GM12878 (cell line): ENCODE results near the gene ZNF200. TPM values are rescaled to one million over a fixed set of nuclear protein-coding genes. Genes with fewer than 3 reads are reported as not detected.

ENCODE experiments used
- ATAC-seq: fragments of 200-7000 bp; cut with Tn5 transposase; 3 replicates; pipeline ENCODE4 v1.9.1; 2020; ENCODE audit warnings: mild to moderate bottlenecking, moderate library complexity
- BruUV-seq: library from RNA; stranded (reverse); fragments of 400-500 nt; replicated peaks from 2 replicates; lab custom pipeline; 2021; lab: Mats Ljungman, UMichigan
- CTCF ChIA-PET: fragments of 300-600 bp; sonication (Branson Sonifier 250); formaldehyde crosslinking; extraction: SDS; loops from one replicate; lab custom pipeline; 2021; ENCODE audit warnings: inconsistent platforms; lab: Yijun Ruan, JAX
- POLR2A ChIA-PET: fragments of 350-600 bp; formaldehyde crosslinking; extraction: SDS; loops from one replicate; lab custom pipeline; 2021; ENCODE audit warnings: inconsistent platforms; lab: Charles Lee
- RAD21 ChIA-PET: fragments of 300-600 bp; sonication (Branson Sonifier 250); formaldehyde crosslinking; loops from one replicate; lab custom pipeline; 2023; ENCODE audit warnings: antibody characterized with exemption; ENCODE audit not compliant: unreplicated experiment; lab: Charles Lee
- SMC1A ChIA-PET: fragments of 300-600 bp; sonication (Branson Sonifier 250); formaldehyde crosslinking; loops from one replicate; lab custom pipeline; 2023; ENCODE audit not compliant: unreplicated experiment, uncharacterized antibody; lab: Charles Lee
- DNase-seq: peaks from one replicate; pipeline ENCODE4 v3.0.0-alpha.2; 2011; ENCODE audit warnings: low read depth, low spot score
- FAIRE-seq: peaks from 3 replicates; lab custom pipeline; 2011; peaks lifted over from hg19 to GRCh38; lab: Jason Lieb, UNC
- H2AFZ ChIP-seq: 2 replicates; pipeline ENCODE4 v1.6.0; 2011; ENCODE audit warnings: low read depth, low read length, control low read depth; ENCODE audit not compliant: control insufficient read depth
- H3K27ac ChIP-seq: 2 replicates; pipeline ENCODE4 v1.5.1; 2011; ENCODE audit warnings: control low read depth; ENCODE audit not compliant: control insufficient read depth, insufficient read depth
- H3K27me3 ChIP-seq, 2 experiments: replicated peaks in 1 of 2; 2 replicates each; pipeline versions ENCODE4 v1.6.0 to v1.6.1; 2011; ENCODE audit warnings: low read length in 1 of 2; ENCODE audit not compliant: control insufficient read depth in 2 of 2, insufficient read depth in 2 of 2
- H3K36me3 ChIP-seq, 2 experiments: 2 replicates each; pipeline ENCODE4 v1.5.1; 2011; ENCODE audit warnings: low read length in 1 of 2; ENCODE audit not compliant: control insufficient read depth in 2 of 2, insufficient read depth in 2 of 2
- H3K4me1 ChIP-seq: 2 replicates; pipeline ENCODE4 v1.6.1; 2011; ENCODE audit warnings: mild to moderate bottlenecking, low read length, moderate library complexity, mixed read lengths; ENCODE audit not compliant: control insufficient read depth, insufficient read depth
- H3K4me2 ChIP-seq: 2 replicates; pipeline ENCODE4 v1.6.0; 2011; ENCODE audit warnings: control low read depth; ENCODE audit not compliant: control insufficient read depth, insufficient read depth
- H3K4me3 ChIP-seq: fragments of 200-600 bp; sonication (generic); 2 replicates; pipeline ENCODE4 v1.5.1; 2016
- H3K79me2 ChIP-seq: 2 replicates; pipeline ENCODE4 v1.6.0; 2011; ENCODE audit warnings: low read length; ENCODE audit not compliant: control insufficient read depth, insufficient read depth
- H3K9ac ChIP-seq: 2 replicates; pipeline ENCODE4 v1.8.0; 2011; ENCODE audit warnings: low read length, control low read depth, mixed read lengths; ENCODE audit not compliant: control insufficient read depth, insufficient read depth
- H3K9me3 ChIP-seq: replicated peaks from 3 replicates; pipeline ENCODE4 v1.5.1; 2011; ENCODE audit warnings: mild to moderate bottlenecking, low read length; ENCODE audit not compliant: control insufficient read depth, insufficient read depth
- H4K20me1 ChIP-seq: 2 replicates; pipeline ENCODE4 v1.6.0; 2011; ENCODE audit not compliant: control insufficient read depth, insufficient read depth
- BMI1 ChIP-seq: fragments of 450-650 bp; IDR thresholded peaks from 2 replicates; pipeline ENCODE4 v1.6.1; 2016; ENCODE audit warnings: mild to moderate bottlenecking, moderate library complexity, borderline replicate concordance
- IKZF2 ChIP-seq, 2 experiments: fragments of 450-650 bp; IDR thresholded peaks; 2 replicates each; pipeline ENCODE4 v1.6.1; 2017; ENCODE audit warnings: mild to moderate bottlenecking in 2 of 2, moderate library complexity in 2 of 2
- LARP7 ChIP-seq: fragments of 450-650 bp; IDR thresholded peaks from 2 replicates; pipeline ENCODE4 v1.6.1; 2017; ENCODE audit warnings: mild to moderate bottlenecking
- MAX ChIP-seq: IDR thresholded peaks from 2 replicates; pipeline ENCODE4 v1.6.1; 2012; ENCODE audit warnings: low read depth, low read length, improper control_type of control experiment
- SMAD5 ChIP-seq: IDR thresholded peaks from 2 replicates; pipeline ENCODE4 v1.6.1; 2016; ENCODE audit warnings: antibody characterized with exemption, low read depth
- STAT1 ChIP-seq: fragments of 450-650 bp; conservative IDR thresholded peaks from 2 replicates; pipeline ENCODE4 v1.6.1; 2014; ENCODE audit warnings: antibody characterized with exemption, mild to moderate bottlenecking
- WRNIP1 ChIP-seq: IDR thresholded peaks from 2 replicates; pipeline ENCODE4 v1.6.1; 2011; ENCODE audit warnings: low read depth, low read length, improper control_type of control experiment, borderline replicate concordance
- ZNF622 ChIP-seq: fragments of 450-650 bp; IDR thresholded peaks from 2 replicates; pipeline ENCODE4 v1.6.1; 2017; ENCODE audit warnings: mild to moderate bottlenecking, inconsistent platforms
- ZZZ3 ChIP-seq: IDR thresholded peaks from 2 replicates; pipeline ENCODE4 v1.6.1; 2011; ENCODE audit warnings: low read depth; ENCODE audit not compliant: control insufficient read depth, insufficient read length
- WGBS: methylation state at CpG from one replicate; pipeline ENCODE4 v1.1.6; 2016; ENCODE audit warnings: low lambda C conversion rate; ENCODE audit not compliant: insufficient replicate concordance, insufficient coverage; ENCODE audit errors: missing lambda C conversion rate; 5-methylcytosine and 5-hydroxymethylcytosine counted together
- in situ Hi-C: fragments of 300-500 bp; cut with MboI; formaldehyde crosslinking; loops from 9 replicates; pipeline ENCODE4 v1.14.3; 2018; ENCODE audit warnings: mixed read lengths
- intact Hi-C: fragments of 100-400 bp; cut with micrococcal nuclease; formaldehyde crosslinking; loops from one replicate; pipeline ENCODE4 v1.14.2; 2022; ENCODE audit not compliant: unreplicated experiment
- polyA plus RNA-seq, 11 experiments: library from polyadenylated mRNA; depleted of rRNA in 4 of 11; unstranded in 6 of 11; stranded (reverse) in 5 of 11; fragments of >200 nt; fragmentation: Nextera tagmentation in 4 of 11; fragmentation: Illumina TruSeq in 1 of 11; extraction: Ambion mirVana in 4 of 11; extraction: Trizol in 1 of 11; gene quantifications; 1 replicate in 1 of 11; 2 replicates in 10 of 11; pipeline versions ENCODE4 v1.2.1 to v1.2.3, GENCODE V29; 2011 to 2016; ENCODE audit warnings: inconsistent platforms in 2 of 11, missing spikeins in 2 of 11, low read depth in 1 of 11
- total RNA-seq, 4 experiments: library from RNA; depleted of rRNA in 3 of 4; stranded (reverse); fragments of >200 nt in 3 of 4; fragmentation: Illumina TruSeq in 1 of 4; extraction: Trizol in 1 of 4; gene quantifications; 2 replicates each; pipeline versions ENCODE4 v1.2.1 to v1.2.3, GENCODE V29; 2013 to 2021

Gene ZNF200
- total and polyA plus RNA-seq, 10 of the 15 experiments (the other 5 are each of a cell fraction or from before 2014, with no cell fraction given): 4.0 to 13.9 (median 9.6) TPM

DNA sequence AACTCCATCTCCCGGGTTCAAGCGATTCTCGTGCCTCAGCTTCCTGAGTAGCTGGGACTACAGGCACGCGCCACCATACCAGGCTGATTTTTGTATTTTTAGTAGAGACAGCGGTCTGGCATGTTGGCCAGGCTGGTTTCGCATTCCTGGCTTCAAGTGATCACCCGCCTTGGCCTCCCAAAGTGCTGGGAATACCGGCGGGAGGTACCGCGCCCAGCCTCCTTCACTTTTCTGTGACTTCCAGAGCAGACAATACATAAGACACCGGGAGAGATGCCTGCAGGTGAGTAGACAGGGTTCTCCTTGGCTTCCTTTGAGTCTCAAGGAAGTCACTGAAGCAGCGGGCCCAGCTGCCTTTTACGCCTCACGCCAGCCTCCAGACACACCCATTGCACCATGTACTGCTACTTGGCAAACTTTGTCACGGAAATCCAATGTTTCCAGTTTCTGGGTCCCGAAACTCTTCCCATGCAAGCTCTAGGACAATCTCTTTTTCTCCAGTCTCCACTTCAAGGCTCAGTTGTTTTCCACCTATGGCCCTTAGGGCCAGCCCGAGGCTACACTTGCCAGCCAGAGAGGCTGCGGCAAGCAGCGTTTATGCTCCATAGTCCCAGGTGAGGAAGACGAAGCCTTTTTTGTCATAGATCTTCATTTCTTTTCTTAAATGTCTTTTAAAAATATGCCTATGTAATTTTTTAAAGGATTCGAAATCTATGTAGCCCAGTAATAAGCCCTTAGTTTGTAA is 47.8 kb downstream of the ZNF200 start:
- Histone ChIP-seq H3K36me3 (no peaks in the 10 kb centered on the region), H3K27me3 (no peaks in the 10 kb centered on the region; a peak in 1 of 4 replicates), H3K4me3 (no peak overlapping the region), H3K4me2 (no peak overlapping the region; the same call in 1 of the 2 replicates), H3K9ac (no peak overlapping the region), H2AFZ (no peak overlapping the region), H3K79me2 (no peaks in the 10 kb centered on the region), H4K20me1 (no peaks in the 10 kb centered on the region), H3K4me1 (peaks cover 27% of the 10 kb centered on the region), H3K27ac (no peak overlapping the region), H3K9me3 (no peaks in the 10 kb centered on the region; the same call in 2 of the 3 replicates)
- SMC1A ChIA-PET: no interaction called here
- TF ChIP-seq STAT1 (no peak), IKZF2 (IDR thresholded peaks at IDR 0.05) (no peak), ZNF622 (no peak), SMAD5 (no peak), ZZZ3 (no peak), LARP7 (no peak), MAX (no peak), WRNIP1 (no peak), BMI1 (no peak)
- FAIRE-seq: no peak
- BruUV-seq: no TSS peak
- no peak for ATAC-seq
- RAD21 ChIA-PET: no interaction called here
- 81% methylated on average over 23 of the region's 23 CpGs for WGBS
- intact Hi-C loops (no loop called here), in situ Hi-C loops (no loop called here)
- CTCF ChIA-PET: interaction anchor here (1.1 kb wide), 1 partner anchor 15 kb away, joined by 4 read pairs; no protein-coding TSS in a partner anchor
- POLR2A ChIA-PET: no interaction called here
- DNase-seq: no peak
